ENCODE results near the gene LRRC42.

Gene LRRC42

GRCh38 chr1:54008876-54009275, 62.7 kb downstream of the LRRC42 start:
- Mint-ChIP-seq H3K9me3 (no peaks in the 10 kb centered on the region), H3K4me1 (no peaks in the 10 kb centered on the region), H3K27me3 (ENCODE audit: low read depth) (peaks cover 30% of the 10 kb centered on the region), H3K36me3 (ENCODE audit: low read depth) (no peaks in the 10 kb centered on the region), H3K4me3 (no peak overlapping the region), H3K27ac (no peak overlapping the region)
- TF ChIP-seq CTCF (IDR thresholded peaks at IDR 0.05; ENCODE audit: unreplicated experiment in 3 of 3): no peak

- no peak overlapping the region for H3K27ac Mint-ChIP-seq
- H3K9me3 Mint-ChIP-seq: no peaks in the 10 kb centered on the region
- peaks cover 30% of the 10 kb centered on the region for H3K27me3 Mint-ChIP-seq (ENCODE audit: low read depth)
- no peak for TF ChIP-seq CTCF (IDR thresholded peaks at IDR 0.05; ENCODE audit: unreplicated experiment in 3 of 3)
- H3K4me3 Mint-ChIP-seq: no peak overlapping the region
- H3K4me1 Mint-ChIP-seq: no peaks in the 10 kb centered on the region
- no peaks in the 10 kb centered on the region for H3K36me3 Mint-ChIP-seq (ENCODE audit: low read depth)
Observed at GRCh38 chr1:54009406-54009805, 63.3 kb downstream of the LRRC42 start.

- H3K27me3 Mint-ChIP-seq (ENCODE audit: low read depth): peaks cover 30% of the 10 kb centered on the region
- H3K9me3 Mint-ChIP-seq: no peaks in the 10 kb centered on the region
- no peaks in the 10 kb centered on the region for H3K4me1 Mint-ChIP-seq
- TF ChIP-seq CTCF (IDR thresholded peaks at IDR 0.05; ENCODE audit: unreplicated experiment in 3 of 3): no peak
- no peaks in the 10 kb centered on the region for H3K36me3 Mint-ChIP-seq (ENCODE audit: low read depth)
- no peak overlapping the region for H3K27ac Mint-ChIP-seq
- H3K4me3 Mint-ChIP-seq: no peak overlapping the region
Observed at GRCh38 chr1:54010415-54011117, 64.4 kb downstream of the LRRC42 start.

GRCh38 chr1:54011316-54012007, 65.3 kb downstream of the LRRC42 start:
- Mint-ChIP-seq H3K27ac (no peak overlapping the region), H3K4me3 (no peak overlapping the region), H3K4me1 (no peaks in the 10 kb centered on the region), H3K9me3 (no peaks in the 10 kb centered on the region), H3K27me3 (ENCODE audit: low read depth) (peaks cover 30% of the 10 kb centered on the region), H3K36me3 (ENCODE audit: low read depth) (no peaks in the 10 kb centered on the region)
- TF ChIP-seq CTCF (IDR thresholded peaks at IDR 0.05; ENCODE audit: unreplicated experiment in 3 of 3): no peak

GRCh38 chr1:54012008-54012325, 65.8 kb downstream of the LRRC42 start:
- no peaks in the 10 kb centered on the region for H3K9me3 Mint-ChIP-seq

More at GRCh38 chr1:54012008-54012325, 65.8 kb downstream of the LRRC42 start:
- no peak for TF ChIP-seq CTCF (IDR thresholded peaks at IDR 0.05; ENCODE audit: unreplicated experiment in 3 of 3)
- Mint-ChIP-seq H3K4me3 (no peak overlapping the region), H3K36me3 (ENCODE audit: low read depth) (no peaks in the 10 kb centered on the region), H3K4me1 (no peaks in the 10 kb centered on the region), H3K27ac (no peak overlapping the region), H3K27me3 (ENCODE audit: low read depth) (peaks cover 32% of the 10 kb centered on the region)
